HepG2 (cell line): ENCODE results near the gene HOXD9. TPM values are rescaled to one million over a fixed set of nuclear protein-coding genes. Genes with fewer than 3 reads are reported as not detected.

Experiments
- ATAC-seq: fragments of 200-7000 bp; cut with Tn5 transposase; 3 replicates; pipeline ENCODE4 v1.9.1; 2020; ENCODE audit warnings: mild to moderate bottlenecking, moderate library complexity
- BruUV-seq: library from RNA; stranded (reverse); fragments of 400-500 nt; replicated peaks from 2 replicates; lab custom pipeline; 2021; lab: Mats Ljungman, UMichigan
- CTCF ChIA-PET: fragments of 300-600 bp; formaldehyde crosslinking; extraction: SDS; loops from one replicate; lab custom pipeline; 2021; ENCODE audit warnings: low total read pairs, inconsistent platforms, low intra/inter-chr PET ratio; lab: Yijun Ruan, JAX
- POLR2A ChIA-PET: fragments of 350-600 bp; sonication (Branson Sonifier 250); formaldehyde crosslinking; loops from one replicate; lab custom pipeline; 2020; ENCODE audit warnings: antibody characterized with exemption, inconsistent platforms; lab: Yijun Ruan, JAX
- DNase-seq: peaks from one replicate; pipeline ENCODE4 v3.0.0-alpha.2; 2015; ENCODE audit warnings: low spot score
- FAIRE-seq: peaks from 3 replicates; lab custom pipeline; 2011; peaks lifted over from hg19 to GRCh38; lab: Jason Lieb, UNC
- H2AFZ ChIP-seq: one replicate; pipeline ENCODE4 v1.6.1; 2011; ENCODE audit warnings: low read length, inconsistent platforms
- H3K27ac ChIP-seq: fragments of 300-600 bp; 3 replicates; pipeline ENCODE4 v1.8.0; 2011; ENCODE audit warnings: mixed run types, mild to moderate bottlenecking, mixed read lengths, low read length, inconsistent platforms; ENCODE audit not compliant: insufficient read depth; ENCODE audit errors: extremely low read length
- H3K27me3 ChIP-seq, 2 experiments: fragments of 200-600 bp in 1 of 2; 2 replicates in 1 of 2; 3 replicates in 1 of 2; pipeline versions ENCODE4 v1.6.0 to v1.8.0; 2011; ENCODE audit warnings: low read length in 2 of 2, mild to moderate bottlenecking in 2 of 2, moderate library complexity in 2 of 2, inconsistent platforms in 1 of 2; ENCODE audit not compliant: insufficient read depth in 2 of 2, control insufficient read depth in 1 of 2
- H3K36me3 ChIP-seq, 2 experiments: fragments of 200-600 bp in 1 of 2; replicated peaks in 1 of 2; 2 replicates in 1 of 2; 3 replicates in 1 of 2; pipeline versions ENCODE4 v1.5.1 to v1.8.0; 2011; ENCODE audit warnings: low read length in 2 of 2, inconsistent platforms in 1 of 2; ENCODE audit not compliant: insufficient read depth in 2 of 2, control insufficient read depth in 1 of 2
- H3K4me1 ChIP-seq: 2 replicates; pipeline ENCODE4 v1.5.1; 2012; ENCODE audit warnings: low read length, inconsistent platforms; ENCODE audit not compliant: insufficient read depth
- H3K4me2 ChIP-seq: 2 replicates; pipeline ENCODE4 v1.6.0; 2011; ENCODE audit warnings: low read depth, low read length, inconsistent platforms
- H3K4me3 ChIP-seq, 3 experiments: fragments of 200-600 bp in 1 of 3; sonication (generic), shearing (Covaris generic) in 1 of 3; replicated peaks in 1 of 3; 2 replicates each; pipeline ENCODE4 v1.5.1; 2011 to 2016; ENCODE audit warnings: low read length in 3 of 3, inconsistent platforms in 2 of 3, low read depth in 2 of 3, mild to moderate bottlenecking in 2 of 3, control low read depth in 1 of 3, mixed read lengths in 1 of 3; ENCODE audit not compliant: insufficient read depth in 1 of 3
- H3K79me2 ChIP-seq: one replicate; pipeline ENCODE4 v1.6.1; 2011; ENCODE audit warnings: low read length, inconsistent platforms; ENCODE audit not compliant: insufficient read depth
- H3K9ac ChIP-seq: 2 replicates; pipeline ENCODE4 v1.6.0; 2011; ENCODE audit warnings: mild to moderate bottlenecking, low read depth, low read length, inconsistent platforms; ENCODE audit not compliant: insufficient read depth
- H3K9me3 ChIP-seq: 2 replicates; pipeline ENCODE4 v1.5.1; 2012; ENCODE audit warnings: mild to moderate bottlenecking, low read length
- H4K20me1 ChIP-seq: 2 replicates; pipeline ENCODE4 v1.6.0; 2011; ENCODE audit warnings: inconsistent platforms, mild to moderate bottlenecking, low read length, moderate library complexity; ENCODE audit not compliant: insufficient read depth
- CBX2 ChIP-seq, 2 experiments: fragments of 200-600 bp in 1 of 2; sonication (generic); formaldehyde crosslinking in 1 of 2; IDR thresholded peaks; 2 replicates each; pipeline versions ENCODE4 v1.7.0 to v1.8.1; 2018 to 2022; ENCODE audit warnings: low read depth in 2 of 2, low read length in 1 of 2, mild to moderate bottlenecking in 1 of 2, missing genetic modification reagents in 1 of 2
- EZH2 ChIP-seq: conservative IDR thresholded peaks from 2 replicates; pipeline ENCODE4 v1.6.1; 2012; ENCODE audit warnings: mild to moderate bottlenecking, low read depth, low read length, moderate library complexity
- RNF2 ChIP-seq: fragments of 450-650 bp; conservative IDR thresholded peaks from 2 replicates; pipeline ENCODE4 v1.6.1; 2016; ENCODE audit warnings: low read depth
- SCMH1 ChIP-seq: sonication (generic); formaldehyde crosslinking; IDR thresholded peaks from 2 replicates; pipeline ENCODE4 v1.9.0; 2021; ENCODE audit warnings: missing genetic modification reagents, mild to moderate bottlenecking, borderline replicate concordance
- YY1 ChIP-seq: IDR thresholded peaks from 2 replicates; pipeline ENCODE4 v1.6.1; 2011; ENCODE audit warnings: low read length, low read depth, moderate library complexity, mild to moderate bottlenecking; ENCODE audit not compliant: insufficient read depth, insufficient replicate concordance
- ZNF205 ChIP-seq: IDR thresholded peaks from 2 replicates; pipeline ENCODE4 v1.6.1; 2018; ENCODE audit warnings: missing biosample characterization, missing genetic modification reagents
- ZNF552 ChIP-seq: sonication (generic); formaldehyde crosslinking; IDR thresholded peaks from 2 replicates; pipeline ENCODE4 v1.9.0; 2022; ENCODE audit warnings: missing genetic modification reagents, mild to moderate bottlenecking, borderline replicate concordance
- ZNF557 ChIP-seq: sonication (generic); formaldehyde crosslinking; IDR thresholded peaks from 2 replicates; pipeline ENCODE4 v1.4.0; 2020; ENCODE audit warnings: missing genetic modification reagents
- WGBS: methylation state at CpG from one replicate; pipeline ENCODE4 v1.1.6; 2017; ENCODE audit warnings: low lambda C conversion rate; 5-methylcytosine and 5-hydroxymethylcytosine counted together
- in situ Hi-C: cut with HindIII; loops from 2 replicates; pipeline ENCODE4 v1.10.0; 2017; ENCODE audit warnings: low pct_unique_long_range_greater_than_20kb; ENCODE audit not compliant: extremely low pct_ligation_motif_present
- intact Hi-C: fragments of 100-400 bp; cut with micrococcal nuclease; formaldehyde crosslinking; loops from one replicate; pipeline ENCODE4 v1.10.0; 2022; ENCODE audit not compliant: unreplicated experiment
- polyA plus RNA-seq, 8 experiments: library from polyadenylated mRNA; depleted of rRNA in 3 of 8; stranded (reverse) in 7 of 8; unstranded in 1 of 8; fragments of >200 nt; fragmentation: Illumina TruSeq in 4 of 8; extraction: Trizol in 4 of 8; gene quantifications; 2 replicates each; pipeline versions ENCODE4 v1.2.1 to v1.2.3, GENCODE V29; 2011 to 2016; ENCODE audit warnings: low read depth in 4 of 8, missing spikeins in 1 of 8, mixed read lengths in 1 of 8; ENCODE audit not compliant: insufficient read depth in 1 of 8
- total RNA-seq, 5 experiments: library from RNA; depleted of rRNA; stranded (reverse); fragments of >200 nt; fragmentation: Illumina TruSeq; extraction: Trizol; gene quantifications; 2 replicates each; pipeline ENCODE4 v1.2.3, GENCODE V29; 2016; ENCODE audit warnings: low read depth in 1 of 5
- TF ChIP-seq, protein P1 (sequence below): IDR thresholded peaks from 2 replicates; pipeline ENCODE4 v1.4.0; 2020; ENCODE audit warnings: mild to moderate bottlenecking, missing genetic modification reagents

Gene HOXD9
- total and polyA plus RNA-seq, 2 of the 13 experiments (the other 11 are each of a cell fraction or from before 2014, with no cell fraction given), result not detected

DNA sequence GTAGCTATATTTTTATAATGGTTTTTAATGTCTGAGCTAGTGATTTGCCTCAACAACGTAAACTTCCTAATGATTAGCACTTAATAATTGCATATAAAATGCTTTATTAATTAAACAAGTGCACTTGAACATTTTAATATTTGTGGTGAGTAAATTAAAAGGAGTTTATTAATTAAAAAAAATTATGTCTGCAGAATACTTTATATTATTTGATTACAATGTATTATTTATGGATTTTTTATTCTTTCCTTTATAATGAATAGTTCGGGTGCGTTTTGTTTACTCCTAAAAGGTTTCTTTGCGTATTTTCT is 9.3 kb downstream of the HOXD9 start:
- Histone ChIP-seq H3K9me3 (no peaks in the 10 kb centered on the region), H3K4me3 (0 out of 6 replicates have a peak overlapping the region, but pooled peaks of 1 of the 3 experiments have one; percentile 8), H3K9ac (no peak overlapping the region), H4K20me1 (no peaks in the 10 kb centered on the region), H2AFZ (no peak overlapping the region), H3K4me1 (no peaks in the 10 kb centered on the region), H3K79me2 (no peaks in the 10 kb centered on the region), H3K36me3 (no peaks in the 10 kb centered on the region), H3K4me2 (peak overlapping the region; percentile 51), H3K27ac (no peak overlapping the region), H3K27me3 (peaks cover 12 to 84% of the 10 kb centered on the region in 2 experiments)
- TF ChIP-seq ZNF557 (CRISPR knock-in tag), result no peak
- intact Hi-C loops, result no loop called here
- no peak for FAIRE-seq
- in situ Hi-C loops, result no loop called here
- ChIA-PET CTCF (no interaction called here), POLR2A (no interaction called here)
- WGBS, result 20% methylated on average over 4 of the region's 4 CpGs
- no peak for ATAC-seq
- no peak for DNase-seq
- BruUV-seq, result no TSS peak

DNA sequence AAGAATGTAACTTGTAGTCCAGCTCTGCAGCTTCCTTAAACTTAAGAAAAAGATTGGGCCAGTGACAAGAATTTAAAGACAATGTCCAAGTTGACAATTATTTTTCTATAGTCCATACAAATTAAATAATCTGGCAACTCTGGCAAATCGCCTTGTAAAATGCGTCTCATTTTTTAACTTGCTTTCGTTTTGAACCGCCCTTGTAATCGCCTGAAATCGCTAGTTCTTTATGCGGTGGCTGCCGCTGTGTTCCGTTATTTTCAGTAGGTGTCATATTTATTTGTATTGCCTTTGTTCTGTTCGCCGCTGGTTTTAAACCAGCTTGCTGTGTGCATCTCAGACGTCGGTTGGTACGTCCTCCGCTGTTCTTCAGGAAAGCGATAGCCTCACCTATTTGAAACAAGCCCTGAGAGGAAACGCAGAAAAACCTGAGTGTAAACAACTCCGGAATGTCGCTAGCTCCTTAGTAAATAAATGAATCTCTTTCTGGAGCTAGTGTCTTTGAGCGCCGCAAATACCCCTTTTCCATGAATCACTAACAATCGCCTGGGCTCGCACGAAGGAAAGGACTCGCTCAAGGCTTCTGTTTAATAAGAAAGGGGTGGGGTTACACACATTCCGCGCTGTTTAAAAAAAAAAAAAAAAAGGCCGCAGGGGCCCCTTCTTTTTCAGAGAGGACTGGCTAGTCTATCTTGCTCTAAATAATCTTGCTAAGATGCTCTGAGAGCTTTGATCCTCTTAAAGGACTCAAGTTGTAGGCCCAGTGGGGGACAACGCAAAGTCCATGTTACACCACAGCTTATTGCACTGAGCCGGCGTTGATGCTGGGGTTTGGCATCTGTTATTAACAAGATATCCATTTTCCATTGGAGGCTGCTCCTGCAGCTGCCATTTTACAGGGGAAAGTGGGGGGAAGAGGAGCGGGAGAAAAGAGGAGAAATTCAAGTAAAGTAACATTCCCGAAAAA is 10.0 kb downstream of the HOXD9 start:
- no peaks in the 10 kb centered on the region for H3K4me1 ChIP-seq
- H3K27me3 ChIP-seq, result peaks cover 12 to 87% of the 10 kb centered on the region in 2 experiments
- H3K4me2 ChIP-seq, result peak overlapping the region; percentile 51
- ChIA-PET CTCF (no interaction called here), POLR2A (no interaction called here)
- DNase-seq (no peak), ATAC-seq (no peak), FAIRE-seq (no peak)
- BruUV-seq, result no TSS peak
- 30% methylated on average over 33 of the region's 33 CpGs for WGBS
- no peaks in the 10 kb centered on the region for H3K36me3 ChIP-seq
- no peak overlapping the region for H2AFZ ChIP-seq
- H3K79me2 ChIP-seq, result no peaks in the 10 kb centered on the region
- peak; percentile 51; the same call in 1 of the 2 replicates for TF ChIP-seq RNF2
- TF ChIP-seq EZH2, result peak; percentile 77
- TF ChIP-seq ZNF205 (CRISPR knock-in tag), result no peak
- TF ChIP-seq SCMH1 (CRISPR knock-in tag), result 0 out of 2 replicates have a peak, but pooled peaks have one; percentile 40
- TF ChIP-seq, protein P1, sequence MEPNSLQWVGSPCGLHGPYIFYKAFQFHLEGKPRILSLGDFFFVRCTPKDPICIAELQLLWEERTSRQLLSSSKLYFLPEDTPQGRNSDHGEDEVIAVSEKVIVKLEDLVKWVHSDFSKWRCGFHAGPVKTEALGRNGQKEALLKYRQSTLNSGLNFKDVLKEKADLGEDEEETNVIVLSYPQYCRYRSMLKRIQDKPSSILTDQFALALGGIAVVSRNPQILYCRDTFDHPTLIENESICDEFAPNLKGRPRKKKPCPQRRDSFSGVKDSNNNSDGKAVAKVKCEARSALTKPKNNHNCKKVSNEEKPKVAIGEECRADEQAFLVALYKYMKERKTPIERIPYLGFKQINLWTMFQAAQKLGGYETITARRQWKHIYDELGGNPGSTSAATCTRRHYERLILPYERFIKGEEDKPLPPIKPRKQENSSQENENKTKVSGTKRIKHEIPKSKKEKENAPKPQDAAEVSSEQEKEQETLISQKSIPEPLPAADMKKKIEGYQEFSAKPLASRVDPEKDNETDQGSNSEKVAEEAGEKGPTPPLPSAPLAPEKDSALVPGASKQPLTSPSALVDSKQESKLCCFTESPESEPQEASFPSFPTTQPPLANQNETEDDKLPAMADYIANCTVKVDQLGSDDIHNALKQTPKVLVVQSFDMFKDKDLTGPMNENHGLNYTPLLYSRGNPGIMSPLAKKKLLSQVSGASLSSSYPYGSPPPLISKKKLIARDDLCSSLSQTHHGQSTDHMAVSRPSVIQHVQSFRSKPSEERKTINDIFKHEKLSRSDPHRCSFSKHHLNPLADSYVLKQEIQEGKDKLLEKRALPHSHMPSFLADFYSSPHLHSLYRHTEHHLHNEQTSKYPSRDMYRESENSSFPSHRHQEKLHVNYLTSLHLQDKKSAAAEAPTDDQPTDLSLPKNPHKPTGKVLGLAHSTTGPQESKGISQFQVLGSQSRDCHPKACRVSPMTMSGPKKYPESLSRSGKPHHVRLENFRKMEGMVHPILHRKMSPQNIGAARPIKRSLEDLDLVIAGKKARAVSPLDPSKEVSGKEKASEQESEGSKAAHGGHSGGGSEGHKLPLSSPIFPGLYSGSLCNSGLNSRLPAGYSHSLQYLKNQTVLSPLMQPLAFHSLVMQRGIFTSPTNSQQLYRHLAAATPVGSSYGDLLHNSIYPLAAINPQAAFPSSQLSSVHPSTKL (CRISPR knock-in tag), result no peak
- TF ChIP-seq YY1, result no peak
- peak; percentile 91 for TF ChIP-seq CBX2 (IDR thresholded peaks at IDR 0.05; ENCODE audit: low read depth, low read length)
- TF ChIP-seq CBX2 (CRISPR knock-in tag; IDR thresholded peaks at IDR 0.05; ENCODE audit: low read depth), result peak; percentile 59
- TF ChIP-seq ZNF552 (CRISPR knock-in tag), result no peak
- H3K27ac ChIP-seq, result no peak overlapping the region
- no peaks in the 10 kb centered on the region for H3K9me3 ChIP-seq
- peak overlapping the region in 1 of 3 experiments; percentile 8; a peak in 1 of 6 replicates for H3K4me3 ChIP-seq
- intact Hi-C loops, result no loop called here
- no peak overlapping the region for H3K9ac ChIP-seq
- no peaks in the 10 kb centered on the region for H4K20me1 ChIP-seq
- in situ Hi-C loops, result no loop called here
